HCT116 (cell line): ENCODE measurements around the gene ELOB.
A peak's percentile ranks its signal among the peaks of the same experiment; 100 is the strongest.

Source experiments
- EZH2 ChIP-seq: fragments of 200-600 bp; sonication (generic); IDR thresholded peaks from 2 replicates; pipeline ENCODE4 v1.6.1; 2017; ENCODE audit warnings: antibody characterized with exemption, mixed run types
- FOSL1 ChIP-seq: IDR thresholded peaks from 2 replicates; pipeline ENCODE4 v1.6.1; 2012; ENCODE audit warnings: low read depth
- POLR2A ChIP-seq: IDR thresholded peaks from 2 replicates; pipeline ENCODE4 v1.7.0; 2011; ENCODE audit warnings: borderline replicate concordance; ENCODE audit not compliant: insufficient read depth, insufficient read length; ENCODE audit errors: extremely low read depth
- POLR2AphosphoS5 ChIP-seq: IDR thresholded peaks from 2 replicates; pipeline ENCODE4 v1.6.1; 2011; ENCODE audit warnings: mild to moderate bottlenecking, low read depth, low read length, moderate library complexity
- SP1 ChIP-seq: IDR thresholded peaks from 2 replicates; pipeline ENCODE4 v1.6.1; 2012; ENCODE audit warnings: low read depth
- TCF7L2 ChIP-seq: IDR thresholded peaks from 2 replicates; pipeline ENCODE4 v1.7.0; 2011; ENCODE audit warnings: borderline replicate concordance, inconsistent platforms; ENCODE audit not compliant: insufficient read depth, insufficient read length; ENCODE audit errors: extremely low read depth
- YY1 ChIP-seq: IDR thresholded peaks from 2 replicates; pipeline ENCODE4 v1.6.1; 2011; ENCODE audit warnings: low read length, low read depth, moderate library complexity, mild to moderate bottlenecking; ENCODE audit not compliant: insufficient replicate concordance; ENCODE audit errors: extremely low read depth
- ZFX ChIP-seq: fragments of 450-650 bp; IDR thresholded peaks from 2 replicates; pipeline ENCODE4 v1.6.1; 2017
- ZNF274 ChIP-seq: fragments of 200-500 bp; sonication (Bioruptor generic); IDR thresholded peaks from 2 replicates; pipeline ENCODE4 v1.6.1; 2014; ENCODE audit warnings: mild to moderate bottlenecking, low read depth, low read length, inconsistent platforms
- TF ChIP-seq, protein P1 (sequence below), 3 experiments: fragments of 200-600 bp in 1 of 3; sonication (generic) in 1 of 3; IDR thresholded peaks in 2 of 3; conservative IDR thresholded peaks in 1 of 3; 2 replicates each; pipeline ENCODE4 v1.5.1; 2012 to 2017; ENCODE audit warnings: low read depth in 2 of 3, low read length in 2 of 3, antibody characterized with exemption in 1 of 3, borderline replicate concordance in 1 of 3, control low read depth in 1 of 3, mild to moderate bottlenecking in 1 of 3, mixed read lengths in 1 of 3, mixed run types in 1 of 3, moderate library complexity in 1 of 3; ENCODE audit not compliant: insufficient read depth in 1 of 3
- TF ChIP-seq, protein P2 (sequence below): IDR thresholded peaks from 2 replicates; pipeline ENCODE4 v1.6.1; 2012
- TF ChIP-seq, protein P3 (sequence below): IDR thresholded peaks from 2 replicates; pipeline ENCODE4 v1.6.1; 2012; ENCODE audit warnings: low read depth

DNA sequence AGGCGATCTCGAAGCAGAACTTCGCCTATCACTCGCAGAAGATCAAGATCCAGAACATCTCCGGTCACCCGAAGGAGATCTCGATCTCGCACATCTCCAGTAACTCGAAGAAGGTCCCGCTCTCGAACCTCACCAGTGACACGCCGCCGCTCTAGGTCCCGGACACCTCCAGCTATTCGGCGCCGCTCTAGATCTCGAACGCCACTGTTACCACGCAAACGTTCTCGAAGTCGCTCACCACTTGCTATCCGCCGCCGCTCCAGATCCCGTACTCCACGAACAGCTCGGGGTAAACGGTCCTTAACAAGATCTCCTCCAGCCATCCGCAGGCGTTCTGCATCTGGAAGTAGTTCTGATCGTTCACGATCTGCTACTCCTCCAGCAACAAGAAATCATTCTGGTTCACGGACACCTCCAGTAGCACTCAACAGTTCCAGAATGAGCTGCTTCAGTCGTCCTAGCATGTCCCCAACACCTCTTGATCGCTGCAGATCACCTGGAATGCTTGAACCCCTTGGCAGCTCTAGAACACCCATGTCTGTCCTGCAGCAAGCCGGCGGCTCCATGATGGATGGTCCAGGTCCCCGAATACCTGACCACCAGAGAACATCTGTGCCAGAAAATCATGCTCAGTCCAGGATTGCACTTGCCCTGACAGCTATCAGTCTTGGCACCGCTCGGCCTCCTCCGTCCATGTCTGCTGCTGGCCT, 10.5 kb downstream of the ELOB start:
- peak; percentile 0; the same call in 1 of the 2 replicates for TF ChIP-seq POLR2AphosphoS5
- TF ChIP-seq, protein P1, sequence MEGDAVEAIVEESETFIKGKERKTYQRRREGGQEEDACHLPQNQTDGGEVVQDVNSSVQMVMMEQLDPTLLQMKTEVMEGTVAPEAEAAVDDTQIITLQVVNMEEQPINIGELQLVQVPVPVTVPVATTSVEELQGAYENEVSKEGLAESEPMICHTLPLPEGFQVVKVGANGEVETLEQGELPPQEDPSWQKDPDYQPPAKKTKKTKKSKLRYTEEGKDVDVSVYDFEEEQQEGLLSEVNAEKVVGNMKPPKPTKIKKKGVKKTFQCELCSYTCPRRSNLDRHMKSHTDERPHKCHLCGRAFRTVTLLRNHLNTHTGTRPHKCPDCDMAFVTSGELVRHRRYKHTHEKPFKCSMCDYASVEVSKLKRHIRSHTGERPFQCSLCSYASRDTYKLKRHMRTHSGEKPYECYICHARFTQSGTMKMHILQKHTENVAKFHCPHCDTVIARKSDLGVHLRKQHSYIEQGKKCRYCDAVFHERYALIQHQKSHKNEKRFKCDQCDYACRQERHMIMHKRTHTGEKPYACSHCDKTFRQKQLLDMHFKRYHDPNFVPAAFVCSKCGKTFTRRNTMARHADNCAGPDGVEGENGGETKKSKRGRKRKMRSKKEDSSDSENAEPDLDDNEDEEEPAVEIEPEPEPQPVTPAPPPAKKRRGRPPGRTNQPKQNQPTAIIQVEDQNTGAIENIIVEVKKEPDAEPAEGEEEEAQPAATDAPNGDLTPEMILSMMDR (IDR thresholded peaks at IDR 0.05 in 2 of 3, conservative IDR thresholded peaks at IDR 0.05 in 1 of 3; ENCODE audit: borderline replicate concordance in 1 of 3, insufficient read depth in 1 of 3, low read depth in 2 of 3, low read length in 2 of 3): no peak
- TF ChIP-seq POLR2A: no peak
- TF ChIP-seq TCF7L2: no peak
- no peak for TF ChIP-seq ZFX
- no peak for TF ChIP-seq ZNF274
- no peak for TF ChIP-seq FOSL1
- TF ChIP-seq, protein P2, sequence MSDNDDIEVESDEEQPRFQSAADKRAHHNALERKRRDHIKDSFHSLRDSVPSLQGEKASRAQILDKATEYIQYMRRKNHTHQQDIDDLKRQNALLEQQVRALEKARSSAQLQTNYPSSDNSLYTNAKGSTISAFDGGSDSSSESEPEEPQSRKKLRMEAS: no peak
- TF ChIP-seq EZH2: no peak
- TF ChIP-seq SP1: no peak
- TF ChIP-seq YY1: no peak
- TF ChIP-seq, protein P3, sequence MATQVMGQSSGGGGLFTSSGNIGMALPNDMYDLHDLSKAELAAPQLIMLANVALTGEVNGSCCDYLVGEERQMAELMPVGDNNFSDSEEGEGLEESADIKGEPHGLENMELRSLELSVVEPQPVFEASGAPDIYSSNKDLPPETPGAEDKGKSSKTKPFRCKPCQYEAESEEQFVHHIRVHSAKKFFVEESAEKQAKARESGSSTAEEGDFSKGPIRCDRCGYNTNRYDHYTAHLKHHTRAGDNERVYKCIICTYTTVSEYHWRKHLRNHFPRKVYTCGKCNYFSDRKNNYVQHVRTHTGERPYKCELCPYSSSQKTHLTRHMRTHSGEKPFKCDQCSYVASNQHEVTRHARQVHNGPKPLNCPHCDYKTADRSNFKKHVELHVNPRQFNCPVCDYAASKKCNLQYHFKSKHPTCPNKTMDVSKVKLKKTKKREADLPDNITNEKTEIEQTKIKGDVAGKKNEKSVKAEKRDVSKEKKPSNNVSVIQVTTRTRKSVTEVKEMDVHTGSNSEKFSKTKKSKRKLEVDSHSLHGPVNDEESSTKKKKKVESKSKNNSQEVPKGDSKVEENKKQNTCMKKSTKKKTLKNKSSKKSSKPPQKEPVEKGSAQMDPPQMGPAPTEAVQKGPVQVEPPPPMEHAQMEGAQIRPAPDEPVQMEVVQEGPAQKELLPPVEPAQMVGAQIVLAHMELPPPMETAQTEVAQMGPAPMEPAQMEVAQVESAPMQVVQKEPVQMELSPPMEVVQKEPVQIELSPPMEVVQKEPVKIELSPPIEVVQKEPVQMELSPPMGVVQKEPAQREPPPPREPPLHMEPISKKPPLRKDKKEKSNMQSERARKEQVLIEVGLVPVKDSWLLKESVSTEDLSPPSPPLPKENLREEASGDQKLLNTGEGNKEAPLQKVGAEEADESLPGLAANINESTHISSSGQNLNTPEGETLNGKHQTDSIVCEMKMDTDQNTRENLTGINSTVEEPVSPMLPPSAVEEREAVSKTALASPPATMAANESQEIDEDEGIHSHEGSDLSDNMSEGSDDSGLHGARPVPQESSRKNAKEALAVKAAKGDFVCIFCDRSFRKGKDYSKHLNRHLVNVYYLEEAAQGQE: no peak
